Stimulated activated CD4-positive, alpha-beta T cell treated with anti-CD3 and anti-CD28 coated beads, Interleukin-12 subunit alpha, Interleukin-12 subunit beta, amount 100 ng/mL, for 24 hours (primary cell): ENCODE measurements around the gene CDK3.
A peak's percentile ranks its signal among the peaks of the same experiment; 100 is the strongest.
"Not testable (repeated sequence)": the region's sequence is repeated elsewhere in the genome, so short reads cannot be mapped to it uniquely, and the experiment has no call there.

ENCODE experiments used
- DNase-seq, 2 experiments: peaks; one replicate each; pipeline ENCODE4 v3.0.0-alpha.2; 2020; ENCODE audit warnings: low read depth in 2 of 2

The CDK3 gene

DNA sequence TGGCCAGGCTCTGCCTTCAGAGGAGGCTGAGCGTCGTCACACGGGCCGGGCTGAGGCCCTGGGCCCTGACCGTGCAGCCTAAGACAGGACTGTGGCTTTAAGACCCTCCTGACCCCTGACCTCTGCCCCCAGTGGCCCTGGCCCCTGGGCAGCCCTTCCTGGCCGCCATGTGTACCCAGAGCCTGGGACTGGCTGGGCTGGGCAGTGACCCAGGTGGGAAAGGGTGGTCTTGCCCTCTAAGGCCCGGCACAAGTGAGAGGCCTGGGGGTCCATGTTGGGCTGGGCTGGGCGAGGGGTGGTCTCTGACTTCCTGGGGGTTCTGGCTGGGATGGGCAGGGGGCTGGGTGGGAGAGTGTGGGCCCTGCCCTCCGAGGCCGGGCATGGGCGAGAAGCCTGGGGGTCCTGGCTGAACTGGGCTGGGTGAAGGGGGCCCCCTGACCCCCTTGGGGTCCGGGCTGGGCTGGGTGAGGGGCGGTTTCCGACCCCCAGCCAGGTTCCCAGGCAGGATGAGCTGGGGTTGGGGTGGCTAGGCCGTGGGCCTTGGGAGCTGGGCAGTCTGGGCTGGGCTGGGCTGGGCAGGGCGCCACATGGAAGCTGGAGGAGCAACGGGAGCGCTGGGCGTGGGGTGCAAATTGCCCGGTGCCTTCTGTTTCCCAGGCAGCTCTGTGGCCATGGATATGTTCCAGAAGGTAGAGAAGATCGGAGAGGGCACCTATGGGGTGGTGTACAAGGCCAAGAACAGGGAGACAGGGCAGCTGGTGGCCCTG, at the start of gene CDK3:
Gene CDK3, plus strand, starts transcription at position 101 of the 767 bp plus-strand sequence. Its CDS starts 571 bp downstream, at position 672.
- DNase-seq, result no peak

- no peak for DNase-seq
Measured at GRCh38 chr17:75950855-75951554, 49.6 kb upstream of the CDK3 start.

DNA sequence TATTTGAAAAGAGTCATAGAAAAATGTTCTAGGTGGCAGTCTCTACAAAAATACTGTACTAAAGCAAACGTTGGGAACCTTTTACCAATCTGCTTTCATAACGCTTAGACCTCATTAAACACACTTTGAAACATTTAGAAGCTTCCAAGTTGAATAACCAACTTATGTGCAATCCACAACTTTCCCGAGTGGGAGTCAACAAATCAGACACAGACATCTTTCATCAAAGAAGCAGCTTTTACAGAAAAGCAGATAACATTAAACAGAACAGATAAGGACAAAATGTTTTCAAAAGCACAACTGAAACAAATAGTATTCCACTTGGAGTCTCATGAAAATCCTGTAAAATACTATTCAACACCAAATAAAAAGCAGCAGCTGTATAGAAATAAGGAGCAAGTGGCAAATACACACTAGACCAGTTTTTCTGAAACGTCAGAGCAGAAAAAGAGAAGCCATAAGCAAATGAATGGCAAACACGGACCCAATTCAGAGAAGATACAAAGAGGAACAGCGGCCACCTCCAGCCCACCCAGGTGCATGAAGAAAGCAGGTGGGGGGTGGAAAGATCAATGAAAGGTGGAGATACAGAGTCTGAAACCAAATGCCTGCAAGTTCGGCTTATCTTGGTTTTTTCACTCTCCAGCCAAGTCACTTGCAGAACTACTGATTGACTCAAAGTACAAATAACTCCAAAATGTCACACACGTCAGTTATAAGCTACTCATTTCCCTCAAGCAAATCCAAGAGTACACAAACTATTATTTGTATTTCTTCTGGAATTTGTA, 41.4 kb upstream of the CDK3 start:
- DNase-seq, result no peak

DNA sequence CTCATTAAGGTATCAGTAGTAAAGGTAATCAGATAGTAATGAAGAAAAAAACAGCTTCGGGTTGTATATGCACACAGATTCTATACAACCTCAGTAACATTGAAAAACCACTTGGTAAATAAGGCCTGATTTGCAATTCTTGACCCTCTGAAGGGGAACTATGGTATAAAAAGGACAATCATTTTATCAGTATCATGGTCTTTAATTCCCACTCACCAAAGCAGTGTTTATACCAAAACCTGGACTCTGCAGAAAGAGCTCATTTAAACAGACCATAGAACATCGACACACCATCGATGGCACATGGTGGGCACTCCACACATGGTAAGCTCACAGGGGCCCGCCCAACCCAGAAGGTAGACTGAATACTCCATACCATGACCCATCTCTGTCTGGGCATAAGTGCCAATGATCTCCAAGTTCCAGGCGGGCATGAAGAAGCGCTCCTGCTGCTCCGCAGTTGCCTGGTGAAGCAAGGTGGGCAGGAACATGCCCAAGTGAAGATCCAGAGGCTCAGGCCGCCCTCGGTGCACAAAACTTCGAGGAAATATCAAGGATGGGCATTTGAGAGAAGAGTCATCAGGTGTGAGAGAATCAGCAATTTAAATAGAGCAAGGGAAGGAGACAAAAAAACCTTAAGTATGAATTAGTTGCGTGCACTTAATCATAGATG, 40.7 kb upstream of the CDK3 start:
- no peak for DNase-seq

GRCh38 chr17:75965468-75965867, 35.2 kb upstream of the CDK3 start:
- DNase-seq, result no peak

- DNase-seq, result not testable (repeated sequence)
Measured at GRCh38 chr17:75969044-75969443, 31.6 kb upstream of the CDK3 start.

DNA sequence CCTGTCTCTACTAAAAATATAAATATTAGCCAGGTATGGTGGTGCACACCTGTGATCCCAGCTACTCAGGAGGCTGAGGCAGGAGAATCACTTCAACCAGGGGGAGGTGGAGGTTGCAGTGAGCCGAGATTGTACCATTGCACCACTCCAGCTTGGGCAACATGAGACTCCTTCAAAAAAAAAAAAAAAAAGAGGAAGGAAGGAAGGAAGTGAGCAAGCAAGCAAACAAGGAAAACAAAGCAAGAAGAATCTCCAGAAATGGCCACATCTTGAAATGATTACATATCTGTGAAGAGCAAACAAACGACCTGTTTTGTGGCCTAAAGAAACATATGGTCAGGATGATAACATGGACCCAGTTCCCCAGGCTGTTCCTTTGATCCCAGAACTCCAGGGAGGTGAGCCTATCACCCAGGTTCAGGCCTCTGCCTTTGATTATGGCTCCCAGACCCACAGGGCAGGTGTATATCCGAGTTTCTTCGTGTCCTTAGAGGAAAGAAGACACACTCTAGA, 30.6 kb upstream of the CDK3 start:
- DNase-seq, result no peak

DNA sequence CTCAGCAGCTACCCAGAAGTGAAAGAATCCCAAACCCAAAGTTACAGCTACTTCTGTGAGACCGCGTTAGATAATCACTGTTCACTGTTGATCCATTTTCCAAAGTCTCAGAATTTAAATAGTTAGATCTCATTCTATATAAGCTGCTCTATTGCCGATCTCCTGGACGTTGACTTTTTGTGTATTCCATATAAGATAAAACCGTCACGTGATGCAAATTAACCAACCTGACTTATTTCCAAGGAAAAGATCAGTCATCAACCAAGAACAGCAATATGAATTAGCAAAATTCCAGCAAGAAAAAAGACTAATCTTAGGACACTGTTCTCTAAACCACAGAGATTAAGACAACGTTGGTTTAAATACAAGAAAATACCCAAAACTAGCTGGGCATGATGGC, 30.0 kb upstream of the CDK3 start:
- DNase-seq, result no peak

GRCh38 chr17:75975187-75975586, 25.5 kb upstream of the CDK3 start:
- not testable (repeated sequence) for DNase-seq

GRCh38 chr17:75975757-75976174, 24.9 kb upstream of the CDK3 start:
- no peak for DNase-seq

DNA sequence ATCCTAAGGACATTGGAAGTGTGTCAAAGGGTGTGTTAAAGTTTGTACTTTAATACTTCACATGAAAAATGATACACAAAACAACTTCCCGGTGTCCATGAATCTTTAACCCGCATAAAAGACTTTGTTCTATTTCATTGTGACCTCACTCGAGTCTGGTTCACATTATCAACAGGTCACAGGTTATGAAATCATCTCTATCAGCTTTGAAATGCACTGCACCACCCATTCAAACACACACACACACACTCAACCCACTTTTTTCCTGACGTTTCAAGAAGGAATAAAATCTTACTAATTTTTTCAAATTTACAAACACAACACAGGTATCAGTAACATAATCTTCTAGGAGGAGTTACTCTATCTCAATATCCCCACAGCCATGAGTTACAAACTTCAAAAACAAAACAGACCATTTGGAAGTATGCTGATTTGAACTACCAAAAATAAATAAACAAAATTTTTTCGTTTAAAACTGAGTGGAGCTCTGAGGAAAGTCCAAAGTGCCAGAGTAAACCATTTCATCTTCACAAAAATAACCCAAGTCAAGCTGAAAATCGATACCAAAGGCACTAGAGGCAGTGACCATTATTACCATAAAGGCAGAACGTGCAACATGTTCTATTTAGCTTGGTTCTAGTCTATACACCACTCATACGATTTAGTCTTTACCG, 24.3 kb upstream of the CDK3 start:
- DNase-seq, result no peak

DNA sequence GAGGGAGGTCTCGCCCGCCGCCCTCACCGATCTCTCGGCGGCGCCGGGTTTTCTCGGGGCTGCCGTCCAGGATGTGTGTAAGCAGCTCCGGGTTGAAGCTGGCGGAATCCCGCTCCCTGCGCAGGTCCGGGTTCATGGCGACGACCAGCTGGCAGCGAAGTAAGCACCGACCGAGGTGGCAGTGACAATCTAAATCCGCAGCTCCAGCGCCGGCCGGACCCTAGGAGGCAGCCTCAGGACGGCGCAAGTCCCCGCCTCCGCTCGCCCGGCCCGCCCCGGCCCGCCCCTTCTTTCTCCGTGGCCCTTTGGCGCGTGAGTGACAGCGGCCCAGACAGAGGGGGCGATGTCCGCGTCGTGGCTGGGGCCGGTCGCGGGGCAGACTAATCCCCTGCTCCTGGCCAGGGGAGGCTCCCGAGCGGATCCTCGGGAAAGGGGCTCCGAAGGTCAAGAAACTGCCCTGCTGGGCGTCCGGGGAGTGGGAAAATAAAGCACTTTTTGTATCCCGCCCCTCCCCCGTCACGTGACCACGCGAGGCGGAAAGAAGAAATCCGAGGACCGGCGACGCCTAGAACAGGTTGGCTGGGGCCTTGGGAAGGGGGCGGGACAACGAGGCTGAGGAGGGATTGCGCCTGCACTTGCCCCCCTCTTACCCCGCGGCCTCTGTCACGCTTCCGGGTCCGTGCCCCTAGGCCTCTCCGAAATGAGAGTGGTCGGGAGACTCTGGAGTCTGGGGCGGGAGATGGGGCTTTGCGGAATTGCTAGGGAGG, 21.5 kb upstream of the CDK3 start, which contains the start of the genes ACOX1 and TEN1:
Gene ACOX1, minus strand, starts transcription at position 229 of the 767 bp plus-strand sequence. Its CDS starts 93 bp downstream, at position 136.
Gene TEN1, plus strand, starts transcription at position 303 of the 767 bp plus-strand sequence. CDS start 6,953 bp downstream, outside the sequence.
- DNase-seq, result peak; percentile 93 to 97

- DNase-seq, result no peak
Measured at GRCh38 chr17:75979705-75980187, 20.9 kb upstream of the CDK3 start.

DNA sequence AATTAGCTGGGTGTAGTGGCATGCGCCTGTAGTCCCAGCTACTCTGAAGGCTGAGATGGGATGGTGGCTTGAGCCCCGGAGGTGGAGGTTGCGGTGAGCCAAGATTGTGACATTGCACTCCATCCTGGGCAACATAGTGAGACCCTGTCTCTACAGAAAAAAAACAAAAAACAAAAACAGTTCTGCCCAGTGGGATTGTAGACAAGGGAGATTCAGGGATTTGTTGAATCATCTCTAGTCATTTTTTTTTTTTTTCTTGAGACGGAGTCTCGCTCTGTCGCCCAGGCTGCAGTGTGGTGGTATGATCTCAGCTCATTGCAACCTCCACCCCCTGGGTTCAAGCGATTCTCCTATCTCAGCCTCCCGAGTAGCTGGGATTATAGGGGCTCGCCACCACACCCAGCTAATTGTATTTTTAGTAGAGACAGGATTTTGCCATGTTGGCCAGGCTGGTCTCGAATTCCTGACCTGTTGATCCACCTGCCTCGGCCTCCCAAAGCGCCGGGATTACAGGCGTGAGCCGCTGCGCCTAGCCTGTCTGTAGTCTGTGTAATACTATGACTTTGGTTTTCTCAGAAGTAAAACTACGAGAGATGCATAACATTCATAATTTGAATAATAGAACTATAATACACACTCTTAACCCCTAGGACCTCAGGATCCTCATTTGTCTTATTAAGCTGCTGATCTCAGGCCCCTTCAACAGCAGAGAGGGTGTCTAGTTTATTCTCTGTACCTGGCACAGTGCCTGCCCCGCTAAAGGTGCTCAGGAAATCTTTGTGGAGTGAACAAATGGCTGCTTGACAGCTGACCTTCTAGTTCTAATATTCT, 20.3 kb upstream of the CDK3 start:
- DNase-seq, result no peak

- no peak for DNase-seq
Measured at GRCh38 chr17:75981019-75981615, 19.5 kb upstream of the CDK3 start.

DNA sequence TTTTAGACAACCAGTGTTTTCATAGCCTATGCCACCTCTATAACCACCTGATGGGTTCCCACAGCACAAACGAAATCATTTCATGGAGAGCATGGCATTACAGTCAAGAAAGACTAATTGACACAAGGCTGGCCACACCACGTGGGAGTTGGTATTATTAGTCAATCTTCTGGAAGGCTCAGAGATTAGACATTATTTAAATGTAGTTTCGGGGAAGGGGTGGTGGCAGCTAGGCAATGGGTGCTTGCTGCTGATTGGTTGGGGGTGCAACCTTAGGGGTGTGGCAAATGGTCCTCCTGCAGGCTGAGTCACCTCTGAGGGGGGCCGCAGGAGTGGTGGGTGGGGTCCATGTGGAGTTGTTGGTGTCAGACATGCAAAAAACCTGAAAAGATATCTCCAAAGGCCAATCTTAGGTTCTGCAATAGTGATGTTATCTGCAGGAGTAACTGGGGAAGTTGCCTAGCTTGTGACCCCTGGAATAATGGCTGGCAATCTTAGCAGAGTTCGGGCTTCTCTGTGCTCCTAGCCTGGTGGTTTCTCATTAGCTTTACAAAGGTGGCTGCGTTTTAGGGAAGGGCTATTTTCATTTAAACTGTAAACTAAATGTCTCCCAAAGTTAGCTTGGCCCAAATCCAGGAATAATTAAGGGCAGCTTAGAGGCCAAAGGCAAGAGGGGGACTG, 17.0 kb upstream of the CDK3 start:
- DNase-seq, result no peak

- DNase-seq, result no peak
Measured at GRCh38 chr17:75985986-75986385, 14.7 kb upstream of the CDK3 start.

GRCh38 chr17:75987041-75987440, 13.6 kb upstream of the CDK3 start:
- DNase-seq, result no peak
